CD8-positive, alpha-beta memory T cell (primary cell): ENCODE data around the gene TMPRSS12. TPM values are rescaled to one million over a fixed set of nuclear protein-coding genes. Genes with fewer than 3 reads are reported as not detected.
"Not testable (repeated sequence)": the region's sequence is repeated elsewhere in the genome, so short reads cannot be mapped to it uniquely, and the experiment has no call there.

Experiments
- CTCF ChIA-PET: fragments of 350-600 bp; sonication (Branson Sonifier 250); formaldehyde crosslinking; loops from one replicate; lab custom pipeline; 2021; ENCODE audit warnings: antibody characterized with exemption; lab: Charles Lee
- POLR2A ChIA-PET: fragments of 350-600 bp; sonication (Branson Sonifier 250); formaldehyde crosslinking; loops from one replicate; lab custom pipeline; 2021; ENCODE audit warnings: antibody characterized with exemption; lab: Charles Lee
- DNase-seq, 5 donors: peaks; one replicate each; pipeline versions ENCODE4 v3.0.0 to v3.0.0-alpha.2; 2020 to 2022; ENCODE audit warnings: mixed read lengths in 1 of 5
- H3K27ac ChIP-seq: one replicate; pipeline ENCODE4 v1.7.0; 2013; ENCODE audit warnings: low read depth, mild to moderate bottlenecking, low read length, moderate library complexity
- H3K27me3 ChIP-seq: 2 replicates; pipeline ENCODE4 v1.7.0; 2013; ENCODE audit warnings: low read length, mild to moderate bottlenecking; ENCODE audit not compliant: insufficient read depth, poor library complexity, severe bottlenecking
- H3K36me3 ChIP-seq: 2 replicates; pipeline ENCODE4 v1.7.0; 2013; ENCODE audit warnings: mild to moderate bottlenecking, low read length, moderate library complexity; ENCODE audit not compliant: insufficient read depth
- H3K4me1 ChIP-seq: 2 replicates; pipeline ENCODE4 v1.7.0; 2013; ENCODE audit warnings: mild to moderate bottlenecking, low read length, moderate library complexity; ENCODE audit not compliant: insufficient read depth
- H3K4me3 ChIP-seq: 2 replicates; pipeline ENCODE4 v1.7.0; 2013; ENCODE audit warnings: mild to moderate bottlenecking, low read length
- H3K9me3 ChIP-seq: 2 replicates; pipeline ENCODE4 v1.7.0; 2013; ENCODE audit warnings: mild to moderate bottlenecking, low read length
- H3K27ac Mint-ChIP-seq, 8 donors: one replicate each; pipeline ENCODE4 v1.8.0; 2020 to 2021; ENCODE audit warnings: mixed read lengths in 8 of 8, mild to moderate bottlenecking in 6 of 8, inconsistent platforms in 3 of 8, moderate library complexity in 3 of 8
- H3K27me3 Mint-ChIP-seq, 2 donors: one replicate each; pipeline ENCODE4 v1.8.0; 2020 to 2021; ENCODE audit warnings: mixed read lengths in 2 of 2, mild to moderate bottlenecking in 1 of 2, moderate library complexity in 1 of 2
- H3K36me3 Mint-ChIP-seq, 3 donors: one replicate each; pipeline ENCODE4 v1.8.0; 2020 to 2021; ENCODE audit warnings: mixed read lengths in 3 of 3, inconsistent platforms in 1 of 3, mild to moderate bottlenecking in 1 of 3
- H3K4me1 Mint-ChIP-seq, 3 donors: one replicate each; pipeline ENCODE4 v1.8.0; 2020 to 2021; ENCODE audit warnings: mixed read lengths in 3 of 3, inconsistent platforms in 1 of 3, mild to moderate bottlenecking in 1 of 3
- H3K4me3 Mint-ChIP-seq, 7 donors: one replicate each; pipeline ENCODE4 v1.8.0; 2020 to 2021; ENCODE audit warnings: mixed read lengths in 7 of 7, mild to moderate bottlenecking in 6 of 7, moderate library complexity in 4 of 7, inconsistent platforms in 2 of 7
- H3K9me3 Mint-ChIP-seq, 5 donors: one replicate each; pipeline ENCODE4 v1.8.0; 2020 to 2022; ENCODE audit warnings: mixed read lengths in 5 of 5, mild to moderate bottlenecking in 3 of 5, moderate library complexity in 2 of 5, inconsistent platforms in 1 of 5
- polyA plus RNA-seq: library from polyadenylated mRNA; unstranded; fragments of 300-500 nt; fragmentation: Illumina TruSeq; gene quantifications from one replicate; pipeline ENCODE4 v1.2.3, GENCODE V29; 2021
- total RNA-seq, 2 experiments: library from RNA; stranded (reverse); gene quantifications; one replicate each; pipeline ENCODE4 v1.2.3, GENCODE V29; 2021

Gene TMPRSS12
- total and polyA plus RNA-seq, 3 experiments from 2014 or later, result not detected

DNA sequence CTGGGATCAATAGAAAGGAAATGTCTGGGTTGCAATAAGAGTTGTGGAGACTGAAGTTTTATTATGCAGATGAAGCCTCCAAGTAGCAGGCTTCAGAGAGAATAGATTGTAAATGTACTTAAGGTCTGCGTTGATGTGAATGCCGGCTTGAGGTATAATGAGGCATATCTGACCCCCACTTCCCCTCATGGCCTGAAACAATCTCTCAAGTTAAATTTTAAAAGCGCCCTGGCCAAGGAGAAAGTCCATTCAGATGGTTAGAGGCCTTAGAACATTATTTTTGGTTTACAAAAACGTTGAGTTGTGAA, 81.4 kb downstream of the TMPRSS12 start:
- CTCF ChIA-PET, result interaction anchor here (0.8 kb wide), 1 partner anchor 63 kb away, joined by 4 read pairs; no protein-coding TSS in a partner anchor
- H3K27me3 ChIP-seq, result no peaks in the 10 kb centered on the region
- H3K4me3 Mint-ChIP-seq, result peak overlapping the region; percentile 75 to 94 (median 88)
- H3K27ac Mint-ChIP-seq, result peak overlapping the region in 7 of 8 donors; percentile 49 to 97 (median 83)
- no peaks in the 10 kb centered on the region for H3K9me3 ChIP-seq
- peaks cover 0 to 3% of the 10 kb centered on the region in 2 donors for H3K27me3 Mint-ChIP-seq
- no peaks in the 10 kb centered on the region for H3K36me3 ChIP-seq
- POLR2A ChIA-PET, result no interaction called here
- peak in 1 of 5 donors; percentile 10 for DNase-seq
- H3K27ac ChIP-seq, result peak overlapping the region; percentile 48
- no peaks in the 10 kb centered on the region for H3K36me3 Mint-ChIP-seq
- peak overlapping the region; percentile 42 for H3K4me3 ChIP-seq
- H3K9me3 Mint-ChIP-seq, result peaks cover 0 to 1% (median 0%) of the 10 kb centered on the region in 5 donors
- peaks cover 15% of the 10 kb centered on the region for H3K4me1 ChIP-seq
- H3K4me1 Mint-ChIP-seq, result peaks cover 33 to 62% (median 34%) of the 10 kb centered on the region in 3 donors

DNA sequence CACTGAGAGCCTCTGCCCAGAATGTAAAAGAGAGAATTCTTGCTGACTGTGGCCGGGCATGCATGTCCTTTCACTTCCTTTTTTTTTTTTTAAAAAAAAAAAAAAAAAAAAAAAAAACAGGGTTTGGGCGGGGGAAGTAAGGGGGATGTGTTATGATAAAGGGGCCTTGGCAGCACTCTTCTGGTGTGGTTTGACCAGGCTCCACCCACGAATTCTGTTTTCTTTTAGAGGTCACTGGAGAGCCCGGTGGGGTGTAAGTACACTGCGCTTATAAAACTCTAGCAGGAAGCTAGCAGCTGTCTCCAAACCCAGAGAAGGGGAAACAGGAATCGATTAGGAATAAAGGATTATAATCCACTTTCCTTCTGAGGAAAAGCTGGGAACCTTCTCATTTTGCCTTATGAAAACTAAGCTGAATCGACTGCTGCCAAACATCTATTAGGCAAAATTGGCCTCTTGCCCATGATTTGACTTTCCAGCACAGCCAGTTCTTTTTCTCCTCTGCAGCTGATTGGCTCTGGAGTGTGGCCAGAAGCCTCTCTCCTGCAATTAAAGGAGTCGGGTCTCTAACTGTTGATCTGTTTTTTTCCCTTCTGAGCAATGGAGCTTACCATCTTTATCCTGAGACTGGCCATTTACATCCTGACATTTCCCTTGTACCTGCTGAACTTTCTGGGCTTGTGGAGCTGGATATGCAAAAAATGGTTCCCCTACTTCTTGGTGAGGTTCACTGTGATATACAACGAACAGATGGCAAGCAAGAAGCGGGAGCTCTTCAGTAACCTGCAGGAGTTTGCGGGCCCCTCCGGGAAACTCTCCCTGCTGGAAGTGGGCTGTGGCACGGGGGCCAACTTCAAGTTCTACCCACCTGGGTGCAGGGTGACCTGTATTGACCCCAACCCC, 82.0 kb downstream of the TMPRSS12 start:
- peaks cover 0 to 3% (median 0%) of the 10 kb centered on the region in 3 donors for H3K36me3 Mint-ChIP-seq
- H3K9me3 ChIP-seq, result no peaks in the 10 kb centered on the region
- CTCF ChIA-PET, result interaction anchor here (0.6 to 1.2 kb wide), 4 partner anchors 43 to 869 kb away, joined by 3 to 5 read pairs (median 4); no protein-coding TSS in a partner anchor
- no peaks in the 10 kb centered on the region for H3K36me3 ChIP-seq
- peaks cover 33 to 66% (median 34%) of the 10 kb centered on the region in 3 donors for H3K4me1 Mint-ChIP-seq
- H3K27ac ChIP-seq, result peak overlapping the region; percentile 48
- peaks cover 0 to 3% of the 10 kb centered on the region in 2 donors for H3K27me3 Mint-ChIP-seq
- H3K9me3 Mint-ChIP-seq, result peaks cover 0 to 1% (median 0%) of the 10 kb centered on the region in 5 donors
- H3K4me1 ChIP-seq, result peaks cover 15% of the 10 kb centered on the region
- no peaks in the 10 kb centered on the region for H3K27me3 ChIP-seq
- peak overlapping the region; percentile 49 to 97 (median 84) for H3K27ac Mint-ChIP-seq
- H3K4me3 ChIP-seq, result peak overlapping the region; percentile 42
- peak overlapping the region; percentile 75 to 94 (median 88) for H3K4me3 Mint-ChIP-seq
- POLR2A ChIA-PET, result interaction anchor here (0.6 to 0.9 kb wide), 2 partner anchors 100 to 160 kb away, joined by 3 read pairs; no protein-coding TSS in a partner anchor
- peak in 4 of 5 donors; percentile 6 to 63 (median 52) for DNase-seq

DNA sequence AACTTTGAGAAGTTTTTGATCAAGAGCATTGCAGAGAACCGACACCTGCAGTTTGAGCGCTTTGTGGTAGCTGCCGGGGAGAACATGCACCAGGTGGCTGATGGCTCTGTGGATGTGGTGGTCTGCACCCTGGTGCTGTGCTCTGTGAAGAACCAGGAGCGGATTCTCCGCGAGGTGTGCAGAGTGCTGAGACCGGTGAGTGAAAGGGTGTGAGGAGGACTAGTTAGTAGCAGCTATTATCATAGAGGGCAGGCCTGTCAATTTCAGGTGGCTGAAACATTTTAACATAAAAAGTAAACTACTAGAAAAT, 82.6 kb downstream of the TMPRSS12 start:
- H3K27ac ChIP-seq, result no peak overlapping the region
- Mint-ChIP-seq H3K4me3 (peak overlapping the region; percentile 75 to 94 (median 88)), H3K9me3 (no peaks in the 10 kb centered on the region), H3K27ac (peak overlapping the region; percentile 46 to 91 (median 80)), H3K4me1 (peaks cover 33 to 66% (median 34%) of the 10 kb centered on the region in 3 donors), H3K36me3 (peaks cover 0 to 7% (median 0%) of the 10 kb centered on the region in 3 donors), H3K27me3 (peaks cover 0 to 3% of the 10 kb centered on the region in 2 donors)
- peaks cover 15% of the 10 kb centered on the region for H3K4me1 ChIP-seq
- DNase-seq, result no peak
- peak overlapping the region; percentile 3 for H3K4me3 ChIP-seq
- ChIA-PET POLR2A (interaction anchor here (0.6 kb wide), 1 partner anchor 101 kb away, joined by 3 read pairs; no protein-coding TSS in a partner anchor), CTCF (interaction anchor here (1.2 kb wide), 1 partner anchor 100 kb away, joined by 5 read pairs; no protein-coding TSS in a partner anchor)
- H3K36me3 ChIP-seq, result no peaks in the 10 kb centered on the region
- no peaks in the 10 kb centered on the region for H3K27me3 ChIP-seq
- no peaks in the 10 kb centered on the region for H3K9me3 ChIP-seq

DNA sequence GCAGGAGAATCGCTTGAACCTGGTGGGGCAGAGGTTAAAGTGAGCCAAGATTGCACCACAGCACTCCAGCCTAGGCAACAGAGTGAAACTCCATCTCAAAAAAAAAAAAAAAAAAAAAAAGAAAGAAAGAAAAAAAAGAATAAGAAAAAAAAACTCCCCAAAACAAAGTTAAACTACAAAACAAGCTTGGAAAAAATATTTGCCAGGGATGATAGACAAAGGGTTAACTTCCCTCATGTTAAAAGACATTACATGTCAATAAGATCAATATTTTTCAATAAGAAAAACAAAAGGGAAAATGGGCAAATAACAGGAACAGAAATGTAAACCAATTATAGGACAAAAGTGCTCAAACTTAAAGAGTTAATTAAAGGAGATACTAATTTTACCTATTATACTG, 83.2 kb downstream of the TMPRSS12 start:
- CTCF ChIA-PET, result no interaction called here
- Mint-ChIP-seq H3K36me3 (peaks cover 0 to 10% (median 0%) of the 10 kb centered on the region in 3 donors), H3K4me1 (peaks cover 33 to 64% (median 34%) of the 10 kb centered on the region in 3 donors), H3K4me3 (peak overlapping the region in 6 of 7 donors; percentile 24 to 94 (median 88)), H3K27ac (peak overlapping the region in 6 of 8 donors; percentile 1 to 85 (median 38)), H3K27me3 (peaks cover 0 to 3% of the 10 kb centered on the region in 2 donors), H3K9me3 (no peaks in the 10 kb centered on the region)
- Histone ChIP-seq H3K27ac (peak overlapping the region; percentile 41), H3K4me3 (no peak overlapping the region), H3K4me1 (peaks cover 15% of the 10 kb centered on the region), H3K36me3 (no peaks in the 10 kb centered on the region), H3K27me3 (no peaks in the 10 kb centered on the region), H3K9me3 (no peaks in the 10 kb centered on the region)
- DNase-seq, result no peak
- POLR2A ChIA-PET, result interaction anchor here (0.7 to 1.2 kb wide), 3 partner anchors 9 to 524 kb away, joined by 5 to 10 read pairs (median 7); no protein-coding TSS in a partner anchor

DNA sequence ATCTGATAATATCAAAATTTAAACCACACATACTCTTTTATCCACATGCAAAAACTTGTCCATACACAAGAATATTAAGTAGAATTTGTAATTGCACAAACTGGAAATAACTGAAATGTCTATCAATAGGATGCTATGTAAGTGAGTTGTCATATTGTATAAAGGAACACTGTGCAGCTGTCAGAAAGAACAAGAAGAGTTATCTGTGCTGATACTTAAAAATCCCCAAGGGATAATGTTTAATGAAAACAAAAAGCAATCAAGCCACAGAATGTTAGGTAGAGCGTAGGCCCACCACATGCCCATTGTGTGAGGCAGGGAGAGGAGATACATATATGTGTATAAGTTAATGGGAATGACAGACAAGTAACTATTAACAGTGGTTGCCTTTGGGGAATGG, 83.7 kb downstream of the TMPRSS12 start:
- H3K36me3 ChIP-seq, result no peaks in the 10 kb centered on the region
- H3K27ac Mint-ChIP-seq, result peak overlapping the region in 5 of 8 donors; percentile 1 to 47 (median 12)
- H3K4me1 Mint-ChIP-seq, result peaks cover 33 to 63% (median 34%) of the 10 kb centered on the region in 3 donors
- H3K27ac ChIP-seq, result no peak overlapping the region
- ChIA-PET CTCF (no interaction called here), POLR2A (interaction anchor here (0.7 to 1.2 kb wide), 3 partner anchors 10 to 524 kb away, joined by 5 to 10 read pairs (median 7); no protein-coding TSS in a partner anchor)
- H3K27me3 Mint-ChIP-seq, result peaks cover 0 to 3% of the 10 kb centered on the region in 2 donors
- no peaks in the 10 kb centered on the region for H3K27me3 ChIP-seq
- no peaks in the 10 kb centered on the region for H3K9me3 ChIP-seq
- no peaks in the 10 kb centered on the region for H3K9me3 Mint-ChIP-seq
- H3K4me3 Mint-ChIP-seq, result peak overlapping the region in 6 of 7 donors; percentile 24 to 92 (median 84)
- H3K4me1 ChIP-seq, result peaks cover 15% of the 10 kb centered on the region
- H3K36me3 Mint-ChIP-seq, result peaks cover 0 to 11% (median 0%) of the 10 kb centered on the region in 3 donors
- DNase-seq, result no peak
- no peak overlapping the region for H3K4me3 ChIP-seq

DNA sequence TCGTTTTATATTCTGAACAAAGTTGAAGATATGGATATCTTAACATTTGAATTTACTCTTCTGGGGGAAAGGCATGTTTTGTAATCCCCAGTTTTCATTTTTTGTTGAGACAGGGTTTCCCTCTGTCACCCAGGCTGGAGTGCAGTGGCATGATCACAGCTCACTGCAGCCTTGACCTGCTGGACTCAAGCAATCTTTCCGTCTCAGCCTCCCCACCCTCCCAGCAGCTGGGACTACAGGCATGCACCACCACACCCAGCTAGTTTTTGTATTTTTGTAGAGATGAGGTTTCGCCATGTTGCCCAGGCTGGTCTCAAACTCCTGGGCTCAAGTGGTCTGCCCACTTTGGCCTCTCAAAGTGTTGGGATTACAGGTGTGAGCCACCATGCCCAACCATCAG, 84.2 kb downstream of the TMPRSS12 start:
- CTCF ChIA-PET, H3K27me3 ChIP-seq, H3K9me3 ChIP-seq, DNase-seq, H3K27me3 Mint-ChIP-seq, H3K9me3 Mint-ChIP-seq, H3K4me3 ChIP-seq, H3K36me3 ChIP-seq, H3K27ac ChIP-seq: not testable (repeated sequence)
- POLR2A ChIA-PET, result interaction anchor here (1.2 kb wide), 1 partner anchor 525 kb away, joined by 10 read pairs; no protein-coding TSS in a partner anchor
- peaks cover 15% of the 10 kb centered on the region for H3K4me1 ChIP-seq
- Mint-ChIP-seq H3K4me3 (peak overlapping the region; percentile 29 to 92 (median 81)), H3K36me3 (peaks cover 0 to 14% (median 0%) of the 10 kb centered on the region in 3 donors), H3K27ac (peak overlapping the region in 4 of 8 donors; percentile 1 to 67 (median 56)), H3K4me1 (peaks cover 33 to 66% (median 34%) of the 10 kb centered on the region in 3 donors)

DNA sequence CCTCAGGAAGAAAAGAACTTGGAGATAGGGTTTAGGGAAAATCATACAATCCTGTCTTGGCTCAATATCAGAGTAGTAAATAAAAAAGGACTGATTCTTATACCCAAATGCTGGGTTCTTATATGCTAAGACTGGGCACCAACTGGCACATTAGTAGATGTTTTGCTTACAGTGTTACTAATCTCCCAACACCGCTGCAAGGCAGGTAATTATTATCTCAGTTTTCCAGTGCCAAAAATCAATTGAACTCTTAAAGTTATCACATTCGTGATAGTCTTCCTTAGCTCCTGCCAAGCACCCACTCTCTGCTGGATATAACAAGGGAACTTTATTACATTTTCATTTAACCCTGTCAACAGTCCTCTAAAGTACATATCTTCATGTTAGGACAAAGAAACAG, 84.6 kb downstream of the TMPRSS12 start:
- peaks cover 15% of the 10 kb centered on the region for H3K4me1 ChIP-seq
- Mint-ChIP-seq H3K27me3 (peaks cover 0 to 3% of the 10 kb centered on the region in 2 donors), H3K4me1 (peaks cover 33 to 65% (median 33%) of the 10 kb centered on the region in 3 donors), H3K4me3 (peak overlapping the region in 6 of 7 donors; percentile 35 to 92 (median 86)), H3K9me3 (no peaks in the 10 kb centered on the region), H3K27ac (peak overlapping the region in 6 of 8 donors; percentile 1 to 67 (median 36)), H3K36me3 (peaks cover 0 to 15% (median 0%) of the 10 kb centered on the region in 3 donors)
- H3K27me3 ChIP-seq, result no peaks in the 10 kb centered on the region
- ChIA-PET POLR2A (no interaction called here), CTCF (no interaction called here)
- no peak overlapping the region for H3K4me3 ChIP-seq
- DNase-seq, result no peak
- no peaks in the 10 kb centered on the region for H3K9me3 ChIP-seq
- H3K27ac ChIP-seq, result no peak overlapping the region
- no peaks in the 10 kb centered on the region for H3K36me3 ChIP-seq
